Activated T-helper 17 cell treated with anti-CD3 and anti-CD28 coated beads, Interleukin-2, amount 50 U/mL, for 72 hours (primary cell): ENCODE data around the gene FHL2. TPM values are rescaled to one million over a fixed set of nuclear protein-coding genes. Genes with fewer than 3 reads are reported as not detected.
A peak's percentile ranks its signal among the peaks of the same experiment; 100 is the strongest.

Experiments
- ATAC-seq: fragments of 150-1000 bp; cut with Tn5 transposase; replicated peaks from 2 replicates; pipeline ENCODE4 v1.10.0; 2021; ENCODE audit warnings: mild to moderate bottlenecking, moderate library complexity
- H3K27ac Mint-ChIP-seq: one replicate; pipeline ENCODE4 v1.8.0; 2022; ENCODE audit warnings: mixed read lengths
- H3K27me3 Mint-ChIP-seq: one replicate; pipeline ENCODE4 v1.8.0; 2022; ENCODE audit warnings: mixed read lengths
- H3K36me3 Mint-ChIP-seq: one replicate; pipeline ENCODE4 v1.8.0; 2022; ENCODE audit warnings: low read depth, mild to moderate bottlenecking, mixed read lengths
- H3K4me1 Mint-ChIP-seq: one replicate; pipeline ENCODE4 v1.8.0; 2022; ENCODE audit warnings: mixed read lengths
- H3K4me3 Mint-ChIP-seq: one replicate; pipeline ENCODE4 v1.8.0; 2022; ENCODE audit warnings: mild to moderate bottlenecking, mixed read lengths
- H3K9me3 Mint-ChIP-seq: one replicate; pipeline ENCODE4 v1.8.0; 2022; ENCODE audit warnings: mixed read lengths
- total RNA-seq, 2 donors: library from RNA; stranded (reverse); gene quantifications; one replicate each; pipeline ENCODE4 v1.2.3, GENCODE V29; 2022

Gene FHL2
- total RNA-seq, 2 donors from 2014 or later = 2.2 to 2.3 TPM

GRCh38 chr2:105371156-105371555 is 27.7 kb downstream of the FHL2 start:
- H3K9me3 Mint-ChIP-seq = no peaks in the 10 kb centered on the region
- peaks cover 22% of the 10 kb centered on the region for H3K4me1 Mint-ChIP-seq
- H3K36me3 Mint-ChIP-seq = no peaks in the 10 kb centered on the region
- H3K27ac Mint-ChIP-seq = no peak overlapping the region
- H3K27me3 Mint-ChIP-seq = no peaks in the 10 kb centered on the region
- ATAC-seq = no peak
- no peak overlapping the region for H3K4me3 Mint-ChIP-seq

- Mint-ChIP-seq H3K9me3 (no peaks in the 10 kb centered on the region), H3K27ac (peak overlapping the region; percentile 64), H3K4me3 (peak overlapping the region; percentile 68), H3K4me1 (peaks cover 21% of the 10 kb centered on the region), H3K36me3 (no peaks in the 10 kb centered on the region), H3K27me3 (no peaks in the 10 kb centered on the region)
- ATAC-seq = peak; percentile 94
Observed at GRCh38 chr2:105369777-105370690, 28.8 kb downstream of the FHL2 start.

- Mint-ChIP-seq H3K4me3 (no peak overlapping the region), H3K4me1 (peaks cover 16% of the 10 kb centered on the region), H3K36me3 (no peaks in the 10 kb centered on the region), H3K27me3 (no peaks in the 10 kb centered on the region), H3K27ac (no peak overlapping the region), H3K9me3 (no peaks in the 10 kb centered on the region)
- no peak for ATAC-seq
Observed at GRCh38 chr2:105368759-105369408, 30.0 kb downstream of the FHL2 start.

GRCh38 chr2:105365206-105365605 is 33.6 kb downstream of the FHL2 start:
- H3K27ac Mint-ChIP-seq = no peak overlapping the region
- no peaks in the 10 kb centered on the region for H3K27me3 Mint-ChIP-seq
- peaks cover 12% of the 10 kb centered on the region for H3K36me3 Mint-ChIP-seq
- no peaks in the 10 kb centered on the region for H3K9me3 Mint-ChIP-seq
- no peak for ATAC-seq
- H3K4me1 Mint-ChIP-seq = peaks cover 13% of the 10 kb centered on the region
- no peak overlapping the region for H3K4me3 Mint-ChIP-seq

- peaks cover 16% of the 10 kb centered on the region for H3K36me3 Mint-ChIP-seq
- no peaks in the 10 kb centered on the region for H3K9me3 Mint-ChIP-seq
- H3K27ac Mint-ChIP-seq = no peak overlapping the region
- H3K27me3 Mint-ChIP-seq = no peaks in the 10 kb centered on the region
- H3K4me3 Mint-ChIP-seq = no peak overlapping the region
- H3K4me1 Mint-ChIP-seq = peaks cover 10% of the 10 kb centered on the region
- ATAC-seq = no peak
Observed at GRCh38 chr2:105364436-105365139, 34.3 kb downstream of the FHL2 start.

- peaks cover 10% of the 10 kb centered on the region for H3K4me1 Mint-ChIP-seq
- H3K4me3 Mint-ChIP-seq = no peak overlapping the region
- ATAC-seq = no peak
- H3K36me3 Mint-ChIP-seq = peaks cover 31% of the 10 kb centered on the region
- no peaks in the 10 kb centered on the region for H3K9me3 Mint-ChIP-seq
- no peaks in the 10 kb centered on the region for H3K27me3 Mint-ChIP-seq
- no peak overlapping the region for H3K27ac Mint-ChIP-seq
Observed at GRCh38 chr2:105362862-105363591, 35.8 kb downstream of the FHL2 start.

GRCh38 chr2:105361102-105361889 is 37.6 kb downstream of the FHL2 start:
- peaks cover 48% of the 10 kb centered on the region for H3K36me3 Mint-ChIP-seq
- H3K4me3 Mint-ChIP-seq = no peak overlapping the region
- H3K9me3 Mint-ChIP-seq = peaks cover 6% of the 10 kb centered on the region
- ATAC-seq = no peak
- no peaks in the 10 kb centered on the region for H3K27me3 Mint-ChIP-seq
- H3K4me1 Mint-ChIP-seq = peaks cover 10% of the 10 kb centered on the region
- peak overlapping the region; percentile 73 for H3K27ac Mint-ChIP-seq

- H3K36me3 Mint-ChIP-seq = peaks cover 72% of the 10 kb centered on the region
- peaks cover 11% of the 10 kb centered on the region for H3K9me3 Mint-ChIP-seq
- peaks cover 15% of the 10 kb centered on the region for H3K4me1 Mint-ChIP-seq
- no peak overlapping the region for H3K4me3 Mint-ChIP-seq
- H3K27ac Mint-ChIP-seq = no peak overlapping the region
- H3K27me3 Mint-ChIP-seq = no peaks in the 10 kb centered on the region
- ATAC-seq = no peak
Observed at GRCh38 chr2:105358593-105358992, 40.3 kb downstream of the FHL2 start.

GRCh38 chr2:105357122-105357521 is 41.7 kb downstream of the FHL2 start:
- Mint-ChIP-seq H3K4me1 (peaks cover 15% of the 10 kb centered on the region), H3K27ac (no peak overlapping the region), H3K36me3 (peaks cover 85% of the 10 kb centered on the region), H3K9me3 (peaks cover 11% of the 10 kb centered on the region), H3K4me3 (no peak overlapping the region), H3K27me3 (no peaks in the 10 kb centered on the region)
- ATAC-seq = no peak

GRCh38 chr2:105344704-105345345 is 54.0 kb downstream of the FHL2 start:
- Mint-ChIP-seq H3K4me3 (no peak overlapping the region), H3K27me3 (no peaks in the 10 kb centered on the region), H3K9me3 (no peaks in the 10 kb centered on the region), H3K36me3 (peaks cover 93% of the 10 kb centered on the region), H3K4me1 (peaks cover 5% of the 10 kb centered on the region), H3K27ac (no peak overlapping the region)
- no peak for ATAC-seq

- no peak for ATAC-seq
- Mint-ChIP-seq H3K4me1 (peaks cover 6% of the 10 kb centered on the region), H3K27ac (peak overlapping the region; percentile 98)
Observed at GRCh38 chr2:105339414-105339813, 59.4 kb downstream of the FHL2 start.

GRCh38 chr2:105338020-105338385 is 60.8 kb downstream of the FHL2 start:
- peaks cover 6% of the 10 kb centered on the region for H3K4me1 Mint-ChIP-seq
- peak overlapping the region; percentile 97 for H3K4me3 Mint-ChIP-seq
- H3K27me3 Mint-ChIP-seq = no peaks in the 10 kb centered on the region
- H3K9me3 Mint-ChIP-seq = no peaks in the 10 kb centered on the region
- H3K36me3 Mint-ChIP-seq = peaks cover 62% of the 10 kb centered on the region
- peak overlapping the region; percentile 98 for H3K27ac Mint-ChIP-seq
- no peak for ATAC-seq

More at GRCh38 chr2:105339414-105339813, 59.4 kb downstream of the FHL2 start:
- H3K4me3 Mint-ChIP-seq = peak overlapping the region; percentile 97
- H3K9me3 Mint-ChIP-seq = no peaks in the 10 kb centered on the region
- peaks cover 71% of the 10 kb centered on the region for H3K36me3 Mint-ChIP-seq
- H3K27me3 Mint-ChIP-seq = no peaks in the 10 kb centered on the region
